Hepatocyte (in vitro differentiated cells): ENCODE results near the gene TGM2. TPM values are rescaled to one million over a fixed set of nuclear protein-coding genes. Genes with fewer than 3 reads are reported as not detected.

ENCODE experiments used
- DNase-seq: peaks from one replicate; pipeline ENCODE4 v3.0.0-alpha.2; 2016; ENCODE audit warnings: low spot score
- H2AFZ ChIP-seq: fragments of 200-600 bp; sonication (generic); 2 replicates; pipeline ENCODE4 v1.6.0; 2016; ENCODE audit warnings: antibody characterized with exemption, mild to moderate bottlenecking
- H3K27ac ChIP-seq: fragments of 200-600 bp; sonication (generic); 2 replicates; pipeline ENCODE4 v1.5.1; 2016; ENCODE audit warnings: mild to moderate bottlenecking
- H3K27me3 ChIP-seq: fragments of 200-600 bp; sonication (generic); 2 replicates; pipeline ENCODE4 v1.6.1; 2016
- H3K36me3 ChIP-seq: fragments of 200-600 bp; sonication (generic); replicated peaks from 2 replicates; pipeline ENCODE4 v1.5.1; 2016; ENCODE audit warnings: low read depth; ENCODE audit not compliant: insufficient read depth
- H3K4me1 ChIP-seq: fragments of 200-600 bp; sonication (generic); 2 replicates; pipeline ENCODE4 v1.5.1; 2016; ENCODE audit warnings: mild to moderate bottlenecking, moderate library complexity; ENCODE audit not compliant: insufficient read depth
- H3K4me2 ChIP-seq: fragments of 200-600 bp; sonication (generic); 2 replicates; pipeline ENCODE4 v1.6.0; 2016
- H3K4me3 ChIP-seq: fragments of 200-600 bp; sonication (generic); 2 replicates; pipeline ENCODE4 v1.5.1; 2016; ENCODE audit warnings: mild to moderate bottlenecking
- H3K79me2 ChIP-seq: fragments of 200-600 bp; sonication (generic); 2 replicates; pipeline ENCODE4 v1.6.0; 2017; ENCODE audit warnings: mild to moderate bottlenecking
- H3K9me2 ChIP-seq: fragments of 200-600 bp; sonication (generic); replicated peaks from 2 replicates; pipeline ENCODE4 v1.6.0; 2017; ENCODE audit warnings: mild to moderate bottlenecking; ENCODE audit not compliant: insufficient read depth
- H3K9me3 ChIP-seq: fragments of 200-600 bp; sonication (generic); 2 replicates; pipeline ENCODE4 v1.5.1; 2016; ENCODE audit warnings: low read depth, mild to moderate bottlenecking
- H4K20me1 ChIP-seq: fragments of 200-600 bp; sonication (generic); 2 replicates; pipeline ENCODE4 v1.6.0; 2016; ENCODE audit warnings: mild to moderate bottlenecking; ENCODE audit not compliant: insufficient read depth, poor library complexity, severe bottlenecking
- CTCF ChIP-seq: fragments of 200-600 bp; sonication (generic); IDR thresholded peaks from 2 replicates; pipeline ENCODE4 v1.5.1; 2016; ENCODE audit warnings: antibody characterized with exemption, mild to moderate bottlenecking; ENCODE audit not compliant: poor library complexity
- EZH2 ChIP-seq: fragments of 200-600 bp; sonication (generic); IDR thresholded peaks from 2 replicates; pipeline ENCODE4 v1.6.1; 2016; ENCODE audit warnings: antibody characterized with exemption, mild to moderate bottlenecking, borderline replicate concordance
- EZH2phosphoT487 ChIP-seq: fragments of 200-600 bp; sonication (generic); IDR thresholded peaks from one replicate; pipeline ENCODE4 v1.6.1; 2018; ENCODE audit warnings: antibody characterized with exemption, mild to moderate bottlenecking, low read depth, moderate library complexity; ENCODE audit not compliant: unreplicated experiment, severe bottlenecking
- WGBS: methylation state at CpG from one replicate; pipeline ENCODE4 v1.1.6; 2016; ENCODE audit warnings: low lambda C conversion rate; ENCODE audit errors: missing lambda C conversion rate; 5-methylcytosine and 5-hydroxymethylcytosine counted together
- polyA plus RNA-seq: library from polyadenylated mRNA; unstranded; fragments of >200 nt; fragmentation: Nextera tagmentation; extraction: Ambion mirVana; gene quantifications from 2 replicates; pipeline ENCODE4 v1.2.1, GENCODE V29; 2016
- total RNA-seq: library from RNA; depleted of rRNA; stranded (reverse); fragments of >200 nt; gene quantifications from 2 replicates; pipeline ENCODE4 v1.2.3, GENCODE V29; 2014

TGM2 gene
- total and polyA plus RNA-seq, 2 experiments from 2014 or later, result 85.8 to 133 TPM

DNA sequence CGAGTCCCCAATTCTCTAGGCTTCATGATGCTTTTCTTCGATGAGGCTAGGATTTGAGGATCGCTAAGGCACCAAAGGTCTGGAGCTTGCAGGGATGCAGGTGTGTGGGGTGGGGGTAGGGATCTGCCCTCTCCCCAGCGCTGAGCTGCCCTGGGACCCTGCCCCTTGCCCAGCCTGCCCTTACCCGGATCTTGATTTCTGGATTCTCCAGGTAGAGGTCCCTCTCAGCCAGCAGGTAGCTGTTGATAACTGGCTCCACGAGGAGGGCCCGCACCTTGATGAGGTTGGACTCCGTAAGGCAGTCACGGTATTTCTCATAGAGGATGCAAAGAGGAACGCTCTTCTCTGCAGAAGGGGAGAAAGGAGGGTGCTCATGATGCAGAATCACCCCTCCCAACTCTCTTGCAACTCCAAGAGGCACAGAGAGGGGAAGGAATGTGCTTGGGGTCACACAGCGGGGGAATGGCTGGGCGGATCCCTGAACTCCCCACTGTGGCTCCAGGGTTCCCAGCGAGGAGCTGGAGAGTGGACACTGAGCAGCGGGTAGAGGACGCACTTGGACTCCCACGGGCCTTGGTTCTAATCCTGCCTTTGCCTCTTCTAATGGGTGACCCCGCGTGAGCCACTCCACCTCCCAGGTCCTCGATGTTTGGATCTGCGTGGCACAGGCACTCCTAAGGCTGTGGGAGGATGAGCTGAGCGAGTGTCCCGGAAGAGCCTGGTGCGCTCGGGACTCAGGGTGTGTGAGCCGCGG lies 32.7 kb downstream of the TGM2 start:
- TF ChIP-seq EZH2 (no peak), EZH2phosphoT487 (no peak), CTCF (no peak)
- DNase-seq, result no peak

DNA sequence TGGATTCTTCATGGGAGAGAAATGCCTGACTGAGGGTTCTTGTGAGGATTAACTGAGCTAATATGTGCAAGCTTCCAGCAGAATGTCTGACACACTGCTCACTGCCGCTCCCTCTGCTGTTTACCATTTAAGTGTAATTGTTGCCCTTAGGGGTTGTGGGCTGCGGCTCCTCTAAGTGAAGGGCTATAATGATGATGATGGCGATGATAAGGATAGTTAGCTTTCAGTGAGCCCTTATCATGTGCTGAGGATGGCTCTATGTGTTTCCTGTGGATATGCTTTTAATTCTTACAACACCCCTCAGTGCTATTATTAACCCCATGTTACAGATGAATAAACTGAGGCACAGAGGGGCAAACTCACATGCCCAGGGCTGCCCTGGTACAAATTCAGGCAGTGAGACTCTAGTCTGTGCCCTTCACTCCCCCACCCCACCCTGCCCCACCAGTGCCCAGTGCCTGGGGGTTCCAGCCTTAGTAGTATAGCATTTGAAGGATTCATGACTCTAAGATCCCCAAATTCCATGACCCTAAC lies 33.4 kb downstream of the TGM2 start:
- Histone ChIP-seq H4K20me1 (no peaks in the 10 kb centered on the region), H3K27ac (no peak overlapping the region), H3K36me3 (no peaks in the 10 kb centered on the region), H3K4me1 (peaks cover 7% of the 10 kb centered on the region), H2AFZ (no peak overlapping the region), H3K4me3 (no peak overlapping the region), H3K9me3 (no peaks in the 10 kb centered on the region), H3K27me3 (no peaks in the 10 kb centered on the region), H3K9me2 (no peaks in the 10 kb centered on the region), H3K4me2 (no peak overlapping the region), H3K79me2 (no peaks in the 10 kb centered on the region)
- DNase-seq, result no peak
- TF ChIP-seq EZH2 (no peak), CTCF (no peak), EZH2phosphoT487 (no peak)
- WGBS, result 37% methylated on average over 3 of the region's 3 CpGs

More for the DNA sequence above, 32.7 kb downstream of the TGM2 start:
- Histone ChIP-seq H3K4me2 (no peak overlapping the region), H3K9me3 (no peaks in the 10 kb centered on the region), H3K4me1 (peaks cover 3% of the 10 kb centered on the region), H3K9me2 (no peaks in the 10 kb centered on the region), H3K36me3 (no peaks in the 10 kb centered on the region), H2AFZ (no peak overlapping the region), H3K4me3 (no peak overlapping the region), H3K27ac (no peak overlapping the region), H3K79me2 (no peaks in the 10 kb centered on the region), H3K27me3 (no peaks in the 10 kb centered on the region), H4K20me1 (no peaks in the 10 kb centered on the region)
- 85% methylated on average over 26 of the region's 26 CpGs for WGBS

DNA sequence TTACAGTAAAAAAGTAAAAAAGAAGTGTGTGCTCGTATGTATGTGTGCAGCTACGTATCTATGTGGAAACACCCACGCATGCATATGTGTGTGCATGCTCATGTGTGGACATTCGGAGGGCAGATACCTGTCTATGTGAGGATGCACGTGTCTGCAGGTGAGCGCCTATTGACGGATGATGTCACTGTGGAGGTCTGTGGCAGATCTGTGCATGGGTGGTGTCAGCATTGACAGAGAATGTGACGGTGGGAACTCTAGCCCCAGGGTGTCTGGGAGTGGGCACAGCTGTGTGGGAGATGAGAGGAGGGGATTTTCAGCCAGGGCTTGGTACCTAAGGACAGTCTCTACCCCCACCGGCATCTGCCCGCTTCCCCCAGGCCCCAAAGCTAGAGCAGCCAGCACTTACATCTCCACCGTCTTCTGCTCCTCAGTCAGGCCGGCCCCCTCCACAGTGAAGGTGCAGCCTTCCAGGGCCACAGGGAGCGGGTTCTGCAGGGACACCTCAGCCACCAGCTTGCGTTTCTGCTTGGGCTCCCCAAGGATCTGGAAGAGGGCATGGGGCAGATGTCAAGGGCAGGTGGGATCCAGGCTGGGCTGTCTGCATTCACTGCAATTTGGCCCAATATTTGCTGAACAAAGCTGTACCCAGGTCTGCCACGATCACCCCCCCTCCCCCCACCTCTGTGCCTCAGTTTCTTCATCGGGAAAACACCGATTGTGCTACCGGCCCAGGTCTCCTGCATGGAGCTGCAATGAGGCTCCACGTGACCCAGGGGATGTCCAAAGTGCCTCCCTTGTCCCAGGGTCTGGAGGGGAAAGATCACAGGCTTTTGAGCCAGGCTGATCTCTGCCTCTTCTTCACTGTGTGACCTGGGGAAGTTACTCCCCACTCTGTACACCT lies 34.1 kb downstream of the TGM2 start:
- H2AFZ ChIP-seq, result no peak overlapping the region
- no peak overlapping the region for H3K27ac ChIP-seq
- H3K9me3 ChIP-seq, result no peaks in the 10 kb centered on the region
- TF ChIP-seq EZH2phosphoT487 (no peak), EZH2 (no peak), CTCF (no peak)
- no peak for DNase-seq
- no peaks in the 10 kb centered on the region for H4K20me1 ChIP-seq
- H3K27me3 ChIP-seq, result no peaks in the 10 kb centered on the region
- WGBS, result 91% methylated on average over 17 of the region's 19 CpGs
- H3K4me3 ChIP-seq, result no peak overlapping the region
- H3K9me2 ChIP-seq, result no peaks in the 10 kb centered on the region
- H3K4me1 ChIP-seq, result peaks cover 14% of the 10 kb centered on the region
- no peaks in the 10 kb centered on the region for H3K36me3 ChIP-seq
- H3K4me2 ChIP-seq, result no peak overlapping the region
- no peaks in the 10 kb centered on the region for H3K79me2 ChIP-seq
